Astrocyte of the cerebellum (primary cell): Measurements from ENCODE around the gene PPM1B.

Source experiments
- DNase-seq: peaks from one replicate; pipeline ENCODE4 v3.0.0-alpha.2; 2011; ENCODE audit warnings: low read depth
- H3K4me3 ChIP-seq: 2 replicates; pipeline ENCODE4 v1.5.1; 2011; ENCODE audit warnings: mild to moderate bottlenecking, low read depth, low read length, moderate library complexity
- in situ Hi-C: cut with HindIII; loops from 2 replicates; pipeline ENCODE4 v1.10.0; 2017; ENCODE audit warnings: low sequenced_read_pairs
- TF ChIP-seq, protein P1 (sequence below): IDR thresholded peaks from 2 replicates; pipeline ENCODE4 v1.5.1; 2012; ENCODE audit warnings: low read length, low read depth, moderate library complexity, mild to moderate bottlenecking; ENCODE audit errors: missing control alignments

Gene PPM1B

DNA sequence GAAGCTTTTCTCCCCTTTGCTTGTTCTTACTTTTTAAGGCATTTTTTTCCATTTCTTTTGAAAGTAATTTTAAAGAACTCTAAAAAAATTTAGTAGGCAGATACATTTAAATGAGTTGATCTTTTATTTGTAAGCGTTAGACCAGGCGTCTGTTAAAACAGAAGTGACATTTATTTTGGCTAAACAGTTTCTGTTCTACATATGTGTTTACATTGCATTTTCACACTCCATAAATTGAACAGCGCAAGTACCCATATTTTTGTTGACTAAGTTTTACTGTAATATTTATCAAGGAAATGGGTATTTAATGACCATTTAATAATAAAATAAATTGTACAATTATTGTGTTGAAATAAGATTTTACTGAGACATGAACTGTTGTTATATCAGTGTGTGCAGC, 21.9 kb downstream of the PPM1B start:
- TF ChIP-seq, protein P1, sequence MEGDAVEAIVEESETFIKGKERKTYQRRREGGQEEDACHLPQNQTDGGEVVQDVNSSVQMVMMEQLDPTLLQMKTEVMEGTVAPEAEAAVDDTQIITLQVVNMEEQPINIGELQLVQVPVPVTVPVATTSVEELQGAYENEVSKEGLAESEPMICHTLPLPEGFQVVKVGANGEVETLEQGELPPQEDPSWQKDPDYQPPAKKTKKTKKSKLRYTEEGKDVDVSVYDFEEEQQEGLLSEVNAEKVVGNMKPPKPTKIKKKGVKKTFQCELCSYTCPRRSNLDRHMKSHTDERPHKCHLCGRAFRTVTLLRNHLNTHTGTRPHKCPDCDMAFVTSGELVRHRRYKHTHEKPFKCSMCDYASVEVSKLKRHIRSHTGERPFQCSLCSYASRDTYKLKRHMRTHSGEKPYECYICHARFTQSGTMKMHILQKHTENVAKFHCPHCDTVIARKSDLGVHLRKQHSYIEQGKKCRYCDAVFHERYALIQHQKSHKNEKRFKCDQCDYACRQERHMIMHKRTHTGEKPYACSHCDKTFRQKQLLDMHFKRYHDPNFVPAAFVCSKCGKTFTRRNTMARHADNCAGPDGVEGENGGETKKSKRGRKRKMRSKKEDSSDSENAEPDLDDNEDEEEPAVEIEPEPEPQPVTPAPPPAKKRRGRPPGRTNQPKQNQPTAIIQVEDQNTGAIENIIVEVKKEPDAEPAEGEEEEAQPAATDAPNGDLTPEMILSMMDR: no peak
- DNase-seq: no peak
- in situ Hi-C loops: no loop called here
- no peak overlapping the region for H3K4me3 ChIP-seq

- in situ Hi-C loops: no loop called here
- H3K4me3 ChIP-seq: no peak overlapping the region
- TF ChIP-seq, protein P1: no peak
- DNase-seq: no peak
Measured at GRCh38 chr2:44191739-44192138, 23.1 kb downstream of the PPM1B start.

DNA sequence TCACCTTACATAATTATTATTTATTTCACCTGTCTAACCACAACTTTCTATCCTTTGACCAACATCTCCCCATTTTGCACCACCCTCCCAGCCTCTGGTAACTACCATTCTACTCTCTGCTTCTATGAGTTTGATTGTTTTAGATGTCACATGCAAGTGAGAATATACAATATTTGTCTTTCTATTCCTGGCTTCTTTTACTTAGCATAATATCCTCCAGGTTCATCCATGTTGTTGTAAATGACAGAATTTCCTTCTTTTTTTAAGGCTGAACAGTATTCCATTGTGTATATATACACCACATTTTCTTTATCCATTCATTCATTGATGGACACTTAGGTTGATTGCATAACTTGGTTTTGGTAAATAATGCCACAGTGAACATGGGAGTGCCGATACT, 24.0 kb downstream of the PPM1B start:
- H3K4me3 ChIP-seq: no peak overlapping the region
- TF ChIP-seq, protein P1: no peak
- in situ Hi-C loops: no loop called here
- DNase-seq: no peak

DNA sequence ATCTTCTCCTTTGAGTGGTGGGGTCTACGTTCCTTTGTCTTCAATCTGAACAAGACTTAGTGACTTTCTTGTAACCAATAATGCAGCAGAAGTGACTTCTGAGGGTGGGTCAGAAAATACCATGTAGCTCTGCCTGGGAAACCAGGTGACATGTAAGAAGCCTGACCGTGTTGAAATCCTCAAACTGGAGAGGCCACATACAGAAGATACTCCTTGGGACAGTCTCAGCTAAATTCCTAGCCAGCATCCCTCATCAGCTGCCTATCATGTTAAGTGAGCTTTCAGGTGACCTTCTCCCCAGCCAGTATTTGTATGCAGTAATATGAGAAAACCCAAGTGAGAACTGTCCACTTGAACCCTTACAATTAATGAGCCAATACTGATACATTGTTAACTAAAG, 27.0 kb downstream of the PPM1B start:
- no peak overlapping the region for H3K4me3 ChIP-seq
- in situ Hi-C loops: no loop called here
- TF ChIP-seq, protein P1: no peak
- DNase-seq: no peak

DNA sequence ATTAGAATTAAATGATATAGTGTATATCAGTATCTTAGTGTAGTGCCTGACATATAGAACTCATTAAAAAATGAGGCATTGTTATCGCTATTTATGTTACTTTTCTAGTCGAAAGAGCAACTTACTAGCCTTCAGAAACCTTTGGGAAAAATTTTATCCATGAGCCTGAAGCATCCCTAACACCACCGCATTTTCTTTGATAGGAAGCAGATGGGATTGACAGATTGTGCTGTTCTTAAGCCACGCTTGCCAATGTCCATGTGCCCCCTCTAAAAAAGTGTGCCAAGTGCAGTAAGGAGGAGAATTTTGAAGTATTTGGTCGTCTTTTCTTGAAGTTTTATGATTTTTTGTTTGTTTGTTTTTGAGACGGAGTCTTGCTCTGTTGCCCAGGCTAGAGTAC, 29.1 kb downstream of the PPM1B start:
- TF ChIP-seq, protein P1: no peak
- no peak for DNase-seq
- in situ Hi-C loops: no loop called here
- no peak overlapping the region for H3K4me3 ChIP-seq

- in situ Hi-C loops: no loop called here
- TF ChIP-seq, protein P1: no peak
- DNase-seq: no peak
- no peak overlapping the region for H3K4me3 ChIP-seq
Measured at GRCh38 chr2:44200011-44200410, 31.3 kb downstream of the PPM1B start.

DNA sequence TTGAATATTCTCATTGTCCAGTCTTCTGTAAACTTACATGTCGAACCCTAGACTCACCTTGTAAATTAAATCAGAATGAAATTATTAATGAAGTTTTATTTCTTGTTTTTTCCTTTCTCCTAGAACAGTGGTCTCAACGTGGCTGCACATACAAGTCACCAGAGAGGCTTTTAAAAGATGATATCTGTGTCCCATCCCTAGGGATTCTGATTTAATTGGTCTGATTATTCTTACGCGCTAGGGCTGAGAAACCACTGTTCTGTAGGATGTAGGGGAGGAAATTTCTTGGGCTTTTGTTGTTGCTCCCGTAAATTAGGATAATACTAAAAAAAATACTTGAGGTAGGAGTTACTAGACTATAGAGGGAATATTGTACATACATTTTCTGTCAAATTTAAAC, 32.1 kb downstream of the PPM1B start:
- in situ Hi-C loops: no loop called here
- no peak overlapping the region for H3K4me3 ChIP-seq
- DNase-seq: no peak
- TF ChIP-seq, protein P1: no peak
